ENCODE results near the gene ABI3BP.
"Not testable (repeated sequence)": the region's sequence is repeated elsewhere in the genome, so short reads cannot be mapped to it uniquely, and the experiment has no call there.

Gene ABI3BP, protein sequence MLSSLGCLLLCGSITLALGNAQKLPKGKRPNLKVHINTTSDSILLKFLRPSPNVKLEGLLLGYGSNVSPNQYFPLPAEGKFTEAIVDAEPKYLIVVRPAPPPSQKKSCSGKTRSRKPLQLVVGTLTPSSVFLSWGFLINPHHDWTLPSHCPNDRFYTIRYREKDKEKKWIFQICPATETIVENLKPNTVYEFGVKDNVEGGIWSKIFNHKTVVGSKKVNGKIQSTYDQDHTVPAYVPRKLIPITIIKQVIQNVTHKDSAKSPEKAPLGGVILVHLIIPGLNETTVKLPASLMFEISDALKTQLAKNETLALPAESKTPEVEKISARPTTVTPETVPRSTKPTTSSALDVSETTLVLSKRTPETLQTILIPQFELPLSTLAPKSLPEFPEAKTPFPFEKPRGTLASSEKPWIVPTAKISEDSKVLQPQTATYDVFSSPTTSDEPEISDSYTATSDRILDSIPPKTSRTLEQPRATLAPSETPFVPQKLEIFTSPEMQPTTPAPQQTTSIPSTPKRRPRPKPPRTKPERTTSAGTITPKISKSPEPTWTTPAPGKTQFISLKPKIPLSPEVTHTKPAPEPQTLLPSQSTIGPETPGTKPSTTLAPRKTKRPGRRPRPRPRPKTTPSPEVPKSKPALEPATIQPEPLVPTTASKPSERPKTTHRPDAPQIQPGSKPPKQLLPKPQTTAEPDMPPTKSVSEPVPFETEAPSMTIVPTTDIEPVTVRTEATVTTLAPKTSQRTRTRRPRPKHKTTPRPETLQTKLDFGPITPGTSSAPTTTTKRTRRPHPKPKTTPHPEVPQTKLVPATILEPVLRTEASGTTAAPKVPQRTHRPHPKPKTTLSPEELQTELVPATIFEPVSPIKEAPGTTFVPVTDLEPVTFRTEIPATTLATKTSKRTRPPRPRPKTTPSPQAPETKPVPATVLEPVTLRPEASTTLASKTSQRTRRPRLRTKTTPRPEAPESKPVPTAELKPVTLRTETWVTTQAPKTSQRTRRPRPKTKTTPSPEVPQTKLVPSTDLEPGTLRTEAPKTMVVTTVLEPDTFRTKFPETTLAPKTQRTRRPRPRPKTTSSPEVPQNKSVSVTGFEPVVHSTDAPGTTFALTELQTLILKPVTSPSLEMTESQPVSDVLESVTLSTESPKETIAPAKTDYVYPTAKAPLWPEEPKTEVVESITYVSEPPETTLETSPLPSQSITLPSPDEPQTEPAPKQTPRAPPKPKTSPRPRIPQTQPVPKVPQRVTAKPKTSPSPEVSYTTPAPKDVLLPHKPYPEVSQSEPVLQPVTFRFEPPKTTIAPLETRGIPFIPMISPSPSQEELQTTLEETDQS (N-terminal part only)

DNA sequence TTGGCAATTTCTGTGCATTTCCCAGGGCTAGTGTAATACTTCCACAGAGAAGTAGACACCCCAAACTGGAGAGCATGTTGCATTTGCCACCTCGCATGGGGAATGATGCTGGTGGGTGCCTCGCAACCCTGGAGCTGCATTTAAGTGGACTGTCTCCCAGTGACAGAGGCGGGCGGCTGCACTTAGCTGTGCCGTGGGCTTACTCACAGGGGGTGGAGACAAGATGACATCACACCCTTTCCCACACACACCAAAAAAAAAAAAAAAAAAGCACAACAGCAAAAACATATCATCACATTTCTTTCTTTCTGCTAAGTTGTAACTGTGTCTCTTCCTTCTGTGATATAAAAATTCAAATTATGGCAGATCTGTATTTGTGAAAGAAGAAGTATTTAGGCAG, at the start of gene ABI3BP:
TSS of gene ABI3BP (minus strand) at position 113 of the 400 bp plus-strand sequence. CDS start at position 76, 37 bp downstream.
- peak in 1 of 2 experiments; percentile 6 for DNase-seq

- no peak for DNase-seq
Observed at GRCh38 chr3:101039285-101039684, 46.1 kb upstream of the ABI3BP start.

- DNase-seq, result no peak
Observed at GRCh38 chr3:101038880-101039279, 45.7 kb upstream of the ABI3BP start.

- no peak for DNase-seq
Observed at GRCh38 chr3:101038393-101038792, 45.2 kb upstream of the ABI3BP start.

- DNase-seq, result no peak
Observed at GRCh38 chr3:101037613-101038012, 44.4 kb upstream of the ABI3BP start.

GRCh38 chr3:101036676-101037075, 43.5 kb upstream of the ABI3BP start:
- no peak for DNase-seq

GRCh38 chr3:101036213-101036618, 43.0 kb upstream of the ABI3BP start:
- DNase-seq, result peak; percentile 82 to 95

GRCh38 chr3:101027286-101027685, 34.1 kb upstream of the ABI3BP start:
- no peak for DNase-seq

DNA sequence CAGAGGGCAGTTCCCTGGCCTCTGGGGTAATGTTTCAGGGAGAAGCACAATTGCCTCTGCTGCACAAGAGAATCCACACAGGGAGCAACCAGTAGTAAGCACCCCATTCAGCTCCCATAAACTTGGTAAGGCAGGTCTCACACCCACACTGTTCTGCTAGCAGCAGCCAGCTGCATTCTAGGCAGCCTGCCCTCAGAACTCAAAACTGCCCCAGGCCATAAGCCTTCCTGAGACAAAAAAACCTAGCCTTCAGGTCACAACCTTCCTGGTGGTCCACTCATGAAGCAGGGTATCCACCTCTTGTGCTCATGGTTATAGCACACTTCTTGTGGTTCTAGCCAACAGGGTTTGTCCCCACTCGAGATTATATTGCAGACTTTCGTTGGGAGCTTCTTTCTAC, 33.7 kb upstream of the ABI3BP start:
- no peak for DNase-seq

DNA sequence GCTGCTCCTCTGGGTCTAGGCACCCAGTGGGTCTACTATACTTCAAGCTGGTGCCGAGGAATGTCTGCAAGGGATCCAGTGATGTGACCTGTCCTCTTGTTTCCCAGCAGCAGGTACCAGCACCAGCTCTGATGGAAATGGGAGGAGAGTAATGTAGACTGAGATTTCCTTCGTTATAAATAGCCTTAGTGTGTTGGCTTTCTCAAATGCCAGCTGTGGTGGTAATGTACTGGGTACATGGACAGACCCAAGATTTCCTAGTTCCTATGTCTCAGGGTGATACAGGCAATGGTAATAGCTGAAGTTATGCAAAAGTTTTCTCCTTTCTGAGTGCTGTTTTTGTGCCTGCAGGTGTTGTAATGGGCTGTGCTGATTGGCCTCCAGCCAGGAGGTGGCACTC, 33.0 kb upstream of the ABI3BP start:
- no peak for DNase-seq

GRCh38 chr3:101020351-101021015, 27.3 kb upstream of the ABI3BP start:
- no peak for DNase-seq

DNA sequence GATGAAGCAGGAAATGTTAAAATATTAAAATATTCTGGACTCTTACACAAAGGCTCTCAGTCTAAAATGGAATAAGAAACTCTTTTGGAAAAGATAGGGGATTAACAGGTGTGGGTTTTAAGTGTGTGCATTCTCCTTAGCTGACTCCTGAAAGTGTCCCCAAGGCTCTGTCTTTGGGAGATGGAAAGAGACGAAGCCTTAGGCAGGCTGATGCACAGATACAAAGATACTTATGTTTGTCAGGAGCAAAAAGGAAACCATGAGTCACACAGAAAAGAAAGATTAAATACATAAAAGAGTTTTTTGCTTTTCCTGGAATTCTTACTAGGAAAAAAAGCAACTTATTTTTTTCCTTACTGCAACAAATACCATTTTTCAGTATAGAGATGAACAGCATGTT, 23.8 kb upstream of the ABI3BP start:
- no peak for DNase-seq

DNA sequence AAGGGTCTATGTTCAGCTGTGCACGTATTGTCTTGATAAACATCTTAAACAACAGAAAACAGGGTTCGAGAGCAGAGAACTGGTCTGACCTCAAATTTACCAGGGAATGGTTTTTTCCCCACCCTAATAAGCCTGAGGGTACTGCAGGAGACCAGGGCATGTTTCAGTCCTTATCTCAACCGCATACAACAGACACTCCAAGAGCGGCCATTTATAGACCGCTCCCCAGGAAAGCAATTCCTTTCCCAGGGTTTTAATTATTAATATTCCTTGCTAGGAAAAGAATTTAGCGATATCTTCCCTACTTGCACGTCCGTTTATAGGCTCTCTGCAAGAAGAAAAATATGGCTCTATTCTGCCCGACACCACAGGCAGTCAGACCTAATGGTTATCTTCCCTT, 19.1 kb upstream of the ABI3BP start:
- DNase-seq, result not testable (repeated sequence)

GRCh38 chr3:101011136-101011535, 17.9 kb upstream of the ABI3BP start:
- DNase-seq, result no peak

- no peak for DNase-seq
Observed at GRCh38 chr3:101010296-101010695, 17.1 kb upstream of the ABI3BP start.

DNA sequence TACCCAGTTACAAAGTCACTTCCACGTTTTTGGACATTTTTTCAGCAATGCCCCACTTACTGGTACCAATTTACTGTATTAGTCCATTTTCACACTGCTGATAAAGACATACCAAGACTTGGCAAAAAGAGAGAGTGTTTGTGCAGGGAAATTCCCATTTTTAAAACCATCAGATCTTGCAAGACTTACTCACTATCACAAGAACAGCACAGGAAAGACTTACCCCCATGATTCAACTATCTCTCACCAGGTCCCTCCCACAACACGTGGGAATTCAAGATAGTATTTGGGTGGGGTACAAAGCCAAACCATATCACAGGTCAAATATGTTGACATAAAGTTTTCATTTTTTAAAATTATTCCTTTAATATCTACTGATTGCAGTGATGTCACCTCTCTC, 16.2 kb upstream of the ABI3BP start:
- no peak for DNase-seq

DNA sequence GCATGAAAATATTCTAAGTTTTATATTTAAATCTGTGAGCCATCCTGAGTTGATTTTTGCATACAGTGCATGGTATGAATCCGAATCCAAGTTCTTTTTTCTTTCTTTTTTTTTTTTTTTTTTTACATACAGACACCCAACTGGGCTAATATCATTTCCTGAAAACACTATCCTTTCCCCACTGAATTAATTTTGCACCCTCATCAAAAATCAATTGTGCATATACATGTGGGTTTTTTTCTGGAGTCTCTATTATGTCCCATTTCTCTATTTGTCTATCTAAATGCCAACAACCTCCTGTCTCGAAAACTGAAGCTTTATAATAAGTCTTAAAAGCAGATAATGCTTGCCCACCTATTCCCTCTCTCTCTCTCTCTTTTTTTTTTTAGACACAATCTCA, 5.9 kb upstream of the ABI3BP start:
- no peak for DNase-seq

DNA sequence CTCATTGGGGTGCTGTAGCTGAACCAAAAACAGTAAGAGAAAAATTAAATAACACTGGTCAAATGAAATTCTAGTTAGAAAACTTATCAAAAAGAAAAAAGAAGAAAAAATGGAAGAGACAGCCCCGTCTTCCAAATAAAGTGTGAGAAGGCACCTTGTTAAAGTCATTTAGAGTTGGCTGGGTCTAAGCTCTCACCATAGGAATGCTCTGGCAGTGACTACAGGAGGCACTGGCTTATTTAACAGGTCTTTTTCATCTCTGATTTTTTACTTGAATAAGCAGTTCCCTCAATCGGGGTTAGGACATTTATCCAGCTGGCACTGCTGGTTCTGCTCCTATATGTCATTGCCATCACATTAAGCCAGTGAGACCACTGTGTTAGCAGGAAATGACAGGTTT, 1.6 kb upstream of the ABI3BP start:
- no peak for DNase-seq

- no peak for DNase-seq
Observed at GRCh38 chr3:100994187-100994586, 966 bp upstream of the ABI3BP start.

DNA sequence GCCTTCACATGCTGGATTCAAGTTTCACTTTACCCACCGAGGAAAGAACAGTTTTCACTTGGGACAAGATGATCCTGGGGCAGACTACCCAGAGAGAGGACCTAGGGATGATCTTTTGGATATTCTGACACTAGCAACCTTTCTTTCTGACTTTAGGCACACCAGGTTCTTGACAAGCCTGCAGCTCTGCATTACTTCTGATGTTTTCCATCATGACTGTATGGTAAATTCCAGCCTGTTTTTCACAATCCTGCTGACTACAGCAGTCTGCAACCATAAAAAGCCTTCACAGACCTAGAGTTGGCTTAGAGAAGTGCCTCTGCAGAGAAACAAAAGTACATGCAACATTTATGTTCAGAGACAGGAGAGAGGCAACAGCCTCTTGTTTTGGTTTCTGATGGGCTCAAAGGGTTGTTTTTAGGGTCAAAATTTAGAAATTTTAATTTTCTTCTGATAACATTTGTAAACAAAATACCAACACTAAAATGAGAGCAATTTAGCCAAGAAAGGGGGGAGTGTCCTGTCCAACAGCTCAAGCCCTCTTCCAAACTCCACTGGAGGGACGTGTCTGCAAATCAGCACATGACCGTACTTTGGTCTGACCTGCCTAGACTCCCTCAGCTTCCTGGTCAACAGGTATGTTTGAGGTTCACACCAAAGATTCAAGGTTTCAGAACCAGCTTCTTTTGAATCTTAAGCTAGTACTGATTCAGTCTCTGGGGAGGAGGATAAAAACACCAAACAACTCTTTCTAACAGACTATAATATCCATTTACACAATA, 799 bp downstream of the ABI3BP start:
- DNase-seq, result no peak

DNA sequence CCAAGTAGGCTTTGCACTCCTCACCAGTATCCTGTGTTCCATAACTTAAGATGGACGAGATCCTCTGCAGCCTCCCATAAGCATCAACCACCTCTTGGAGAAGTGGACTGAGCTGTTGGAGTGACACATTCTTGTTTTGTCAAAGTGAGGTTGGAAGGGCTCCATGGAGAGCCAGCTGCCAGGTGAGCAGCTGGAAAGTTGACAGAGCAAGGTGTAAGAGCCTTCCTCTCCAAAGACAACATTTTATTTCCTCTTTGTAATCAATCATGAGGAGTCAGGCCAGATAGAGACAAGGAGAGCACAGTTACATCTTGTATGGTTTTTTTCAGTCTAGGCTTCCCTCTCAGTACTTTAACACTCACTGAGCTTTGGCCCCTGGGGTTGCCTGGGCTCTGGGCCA, 5.1 kb downstream of the ABI3BP start:
- DNase-seq, result no peak

DNA sequence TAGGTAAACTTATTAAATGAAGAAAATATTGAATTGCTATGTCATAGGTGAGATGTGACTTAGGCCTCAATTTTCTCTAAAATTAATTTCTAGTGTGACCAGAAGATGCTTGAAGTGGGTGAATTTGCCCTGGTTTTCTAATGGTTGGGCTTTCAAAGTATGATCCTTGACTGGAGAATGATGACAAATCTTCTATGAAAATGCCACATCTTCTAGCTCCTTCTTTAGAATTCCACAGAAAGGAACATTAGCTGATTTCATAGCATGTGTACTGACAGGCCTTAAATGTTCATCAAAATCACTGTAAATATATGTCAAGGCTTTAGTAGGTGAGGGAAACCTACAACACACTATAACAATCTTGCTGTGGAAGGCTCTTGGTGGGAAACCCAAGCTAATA, 8.9 kb downstream of the ABI3BP start:
- DNase-seq, result no peak
